Measurements from ENCODE around the gene PREP.

GRCh38 chr6:105374010-105374420 is 28.9 kb downstream of the PREP start:
- TF ChIP-seq CTCF (IDR thresholded peaks at IDR 0.05) (no peak), POLR2A (IDR thresholded peaks at IDR 0.05) (no peak)
